ENCODE measurements around the gene STRC. TPM values are rescaled to one million over a fixed set of nuclear protein-coding genes. Genes with fewer than 3 reads are reported as not detected.

The STRC gene
- total RNA-seq (ENCODE audit: low replicate concordance), result under 0.01 TPM in 2 replicates

GRCh38 chr15:43618700-43619099 is at the start of gene STRC:
Gene STRC (minus strand): TSS chr15:43618800. CDS start chr15:43618722, 78 bp downstream.

GRCh38 chr15:43648649-43649429 is 30.2 kb upstream of the STRC start, which contains the start of gene CATSPER2:
Gene CATSPER2 (minus strand): TSS chr15:43648844. CDS start chr15:43648061, 783 bp downstream.

GRCh38 chr15:43593328-43594190 is 25.0 kb downstream of the STRC start, which contains the start of gene CKMT1B:
Gene CKMT1B (plus strand): TSS chr15:43594027. CDS start chr15:43594219, 192 bp downstream.

GRCh38 chr15:43589778-43590466 is 28.7 kb downstream of the STRC start, which contains the start of gene PPIP5K1:
Gene PPIP5K1 (minus strand): TSS chr15:43590208. CDS start chr15:43584504, 5,704 bp downstream.

Other genes with a start within 250 kb of the STRC start
- gene ZSCAN29, start 247.8 kb downstream of the STRC start, total RNA-seq (ENCODE audit: low replicate concordance), result 10.9 and 16.6 TPM in 2 replicates
- gene TUBGCP4, start 247.7 kb downstream of the STRC start, total RNA-seq (ENCODE audit: low replicate concordance), result 6.1 and 10.1 TPM in 2 replicates
- gene TP53BP1, start 125.6 kb downstream of the STRC start, total RNA-seq (ENCODE audit: low replicate concordance), result 51.7 and 57.5 TPM in 2 replicates
- 13.8 and 31.1 TPM in 2 replicates for gene MAP1A, start 101.2 kb downstream of the STRC start, total RNA-seq (ENCODE audit: low replicate concordance)
- 13.8 and 18.0 TPM in 2 replicates for gene PPIP5K1, start 28.6 kb downstream of the STRC start, total RNA-seq (ENCODE audit: low replicate concordance)
- gene CKMT1B, start 24.8 kb downstream of the STRC start, total RNA-seq (ENCODE audit: low replicate concordance), result not detected in 2 replicates
- gene CATSPER2, start 30.0 kb upstream of the STRC start, total RNA-seq (ENCODE audit: low replicate concordance), result 0.45 and 0.59 TPM in 2 replicates
- not detected in 2 replicates for gene CKMT1A, start 75.1 kb upstream of the STRC start, total RNA-seq (ENCODE audit: low replicate concordance)
- 97.6 and 143 TPM in 2 replicates for gene PDIA3, start 127.6 kb upstream of the STRC start, total RNA-seq (ENCODE audit: low replicate concordance)
- gene ELL3, start 158.2 kb upstream of the STRC start, total RNA-seq (ENCODE audit: low replicate concordance), result 3.5 and 13.6 TPM in 2 replicates
- gene SERF2, start 173.5 kb upstream of the STRC start, total RNA-seq (ENCODE audit: low replicate concordance), result 353 and 435 TPM in 2 replicates
- gene SERINC4, start 181.4 kb upstream of the STRC start, total RNA-seq (ENCODE audit: low replicate concordance), result not detected in 2 replicates
- 6.8 and 8.8 TPM in 2 replicates for gene HYPK, start 181.8 kb upstream of the STRC start, total RNA-seq (ENCODE audit: low replicate concordance)
- gene MFAP1, start 205.9 kb upstream of the STRC start, total RNA-seq (ENCODE audit: low replicate concordance), result 24.2 and 41.1 TPM in 2 replicates
- 1.9 and 4.9 TPM in 2 replicates for gene WDR76, start 208.2 kb upstream of the STRC start, total RNA-seq (ENCODE audit: low replicate concordance)

Data from smooth muscle cell of the coronary artery (primary cell).